Measurements from ENCODE around the gene OR1L4.

The OR1L4 gene, protein sequence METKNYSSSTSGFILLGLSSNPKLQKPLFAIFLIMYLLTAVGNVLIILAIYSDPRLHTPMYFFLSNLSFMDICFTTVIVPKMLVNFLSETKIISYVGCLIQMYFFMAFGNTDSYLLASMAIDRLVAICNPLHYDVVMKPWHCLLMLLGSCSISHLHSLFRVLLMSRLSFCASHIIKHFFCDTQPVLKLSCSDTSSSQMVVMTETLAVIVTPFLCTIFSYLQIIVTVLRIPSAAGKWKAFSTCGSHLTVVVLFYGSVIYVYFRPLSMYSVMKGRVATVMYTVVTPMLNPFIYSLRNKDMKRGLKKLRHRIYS

DNA sequence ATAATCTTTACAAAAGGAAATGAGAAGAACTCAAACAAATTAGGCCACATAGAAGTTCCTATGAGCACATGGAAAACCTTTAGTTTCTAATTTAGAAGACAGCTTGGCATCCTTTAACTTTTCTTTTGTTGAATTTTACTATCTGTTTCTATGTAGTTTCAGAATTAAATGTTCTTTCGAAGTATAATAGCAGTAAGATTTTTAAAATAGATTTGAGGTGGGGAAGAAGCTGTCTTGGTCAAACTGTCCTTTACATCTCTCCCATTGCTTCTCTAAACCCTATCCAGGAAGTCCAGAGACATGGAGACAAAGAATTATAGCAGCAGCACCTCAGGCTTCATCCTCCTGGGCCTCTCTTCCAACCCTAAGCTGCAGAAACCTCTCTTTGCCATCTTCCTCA lies at the start of gene OR1L4:
OR1L4 (plus strand) TSS at position 301 of the 400 bp plus-strand sequence; CDS start at position 301, 0 bp downstream.
- DNase-seq (ENCODE audit: low read depth in 3 of 3) = no peak

DNA sequence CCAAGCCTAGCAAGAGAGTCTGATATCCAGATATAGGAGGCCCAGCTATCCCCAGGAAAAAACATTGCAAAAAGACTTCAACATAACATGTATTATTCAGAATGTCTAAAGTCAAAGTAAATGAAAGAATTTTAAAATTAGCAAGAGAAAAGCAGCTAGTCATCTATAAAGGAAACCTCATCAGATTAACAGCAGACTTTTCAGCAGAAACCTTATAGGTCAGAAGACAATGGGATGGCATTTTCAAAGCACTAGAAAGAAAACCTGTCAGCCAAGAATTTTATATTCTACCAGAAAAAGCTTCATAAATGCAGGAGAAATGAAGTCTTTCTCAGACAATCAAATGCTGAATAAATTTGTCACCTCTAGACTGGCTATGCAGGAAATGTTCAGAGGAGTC lies 38.9 kb upstream of the OR1L4 start:
- DNase-seq (ENCODE audit: low read depth in 3 of 3) = no peak

DNA sequence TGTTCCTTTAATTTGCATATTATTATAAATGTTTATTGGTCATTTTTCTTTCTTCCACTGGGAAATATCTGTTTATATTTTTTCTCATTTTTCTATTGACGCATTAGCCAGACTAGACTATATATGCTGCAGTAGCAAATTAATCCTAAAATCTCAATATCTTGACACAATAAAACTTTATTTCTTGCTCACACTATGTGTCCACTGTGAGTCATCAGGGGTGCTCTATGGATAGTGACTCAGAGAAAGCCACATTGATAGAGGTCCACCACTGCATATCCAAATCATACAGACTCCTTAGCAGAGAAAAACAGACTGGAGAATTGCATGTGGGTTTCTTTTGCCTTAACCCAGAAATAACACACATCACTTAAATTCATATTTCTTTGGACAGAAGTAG lies 28.1 kb upstream of the OR1L4 start:
- DNase-seq (ENCODE audit: low read depth in 3 of 3) = no peak

DNA sequence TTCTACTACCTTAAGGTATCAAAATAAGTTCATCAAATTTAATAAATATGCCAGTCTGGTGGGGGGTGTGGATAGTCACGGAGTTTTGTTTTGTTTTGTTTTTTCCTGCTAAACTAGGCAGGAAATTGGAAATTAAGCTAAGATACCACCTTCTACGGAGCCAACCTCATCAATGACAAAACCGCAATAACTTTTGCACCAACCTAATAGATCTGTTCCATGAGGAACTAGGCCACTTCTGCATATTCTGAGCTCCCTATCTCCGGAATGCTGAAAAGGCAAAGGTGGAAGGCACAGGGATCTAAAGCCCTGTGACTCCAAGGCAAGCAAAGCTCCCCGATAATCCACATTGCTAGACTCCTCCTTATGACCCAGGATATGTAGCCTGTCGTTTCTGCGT lies 5.8 kb upstream of the OR1L4 start:
- no peak for DNase-seq (ENCODE audit: low read depth in 3 of 3)

DNA sequence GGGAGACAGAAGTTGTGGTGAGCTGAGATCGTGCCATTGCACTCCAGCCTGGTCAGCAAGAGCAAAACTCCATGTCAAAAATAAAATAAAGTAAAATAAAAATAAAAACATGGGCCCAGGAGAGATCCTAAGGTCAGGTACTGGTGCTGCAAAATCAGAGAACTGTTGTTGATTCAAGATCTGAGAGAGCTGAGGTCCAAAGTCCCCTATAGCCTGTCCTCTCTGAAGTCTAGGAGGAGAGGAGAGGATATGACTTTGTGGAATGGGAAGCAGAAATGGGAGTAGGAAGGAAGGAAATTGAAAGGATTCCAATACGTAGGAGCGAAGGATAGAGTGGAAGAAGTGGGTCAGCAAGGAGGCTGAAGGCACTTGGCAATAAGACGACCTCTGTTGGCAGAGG lies 4.6 kb upstream of the OR1L4 start:
- DNase-seq (ENCODE audit: low read depth in 3 of 3) = no peak

DNA sequence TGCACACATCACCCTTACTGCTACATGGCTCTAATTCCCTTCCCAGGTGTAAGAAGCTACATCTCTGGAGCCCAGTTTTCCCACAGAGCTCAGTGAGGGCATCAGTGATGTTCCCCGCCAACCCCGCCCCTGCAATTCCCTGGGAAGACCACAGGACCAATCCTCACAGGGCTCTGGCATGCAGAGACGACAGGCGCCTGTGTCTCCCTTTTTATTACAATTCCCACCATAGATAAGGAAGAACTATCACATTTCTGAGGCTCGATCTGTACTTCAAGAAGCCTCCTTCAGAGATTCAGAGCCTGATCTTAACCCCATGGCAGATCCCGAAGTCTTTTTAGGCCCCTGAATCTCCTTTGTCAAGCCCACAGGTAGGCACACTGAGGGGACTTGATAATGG lies 18.2 kb downstream of the OR1L4 start, which contains the start of gene OR1L6:
OR1L6 (plus strand) TSS at position 301 of the 400 bp plus-strand sequence. CDS start 7,545 bp downstream, outside the sequence.
- DNase-seq (ENCODE audit: low read depth in 3 of 3) = no peak

DNA sequence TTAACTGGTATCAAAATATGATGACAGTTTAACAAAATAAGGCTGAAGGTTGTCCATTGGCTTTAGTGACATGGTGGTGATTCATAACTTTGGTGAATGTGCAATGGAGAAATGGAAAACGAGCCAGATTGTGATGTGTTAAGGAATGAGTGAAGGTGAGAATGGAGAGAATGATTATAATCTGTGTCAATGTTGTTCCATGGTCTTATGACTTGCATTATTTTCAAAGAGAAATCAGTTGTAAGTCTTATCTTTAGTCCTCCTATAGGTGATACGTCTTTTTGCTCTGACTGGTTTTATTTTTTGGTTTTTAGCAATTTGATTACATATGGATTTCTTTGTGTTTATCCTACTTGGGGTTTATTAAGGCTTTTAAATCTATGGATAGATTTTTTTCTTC lies 31.0 kb downstream of the OR1L4 start:
- DNase-seq (ENCODE audit: low read depth in 3 of 3) = no peak

DNA sequence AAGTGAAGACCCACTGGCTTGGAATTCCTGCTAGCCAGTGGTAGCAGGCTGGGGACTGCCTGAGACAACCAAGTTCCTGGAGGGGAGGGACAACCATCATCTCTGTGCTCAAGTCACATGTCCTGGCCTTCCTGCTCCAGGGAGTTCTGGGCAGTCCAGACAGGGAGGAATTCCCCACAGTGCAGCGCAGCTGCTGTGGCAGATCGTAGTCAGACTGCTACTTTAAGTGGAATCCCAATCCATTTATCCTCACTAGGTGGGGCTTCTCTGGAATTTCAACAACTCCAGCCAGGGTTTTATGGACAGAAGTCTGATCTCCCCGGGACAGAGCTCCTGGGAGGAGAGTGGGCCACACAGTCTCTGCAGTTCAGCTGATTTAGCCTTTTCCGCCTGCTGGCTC lies 44.0 kb downstream of the OR1L4 start:
- no peak for DNase-seq (ENCODE audit: low read depth in 3 of 3)
